HG02798 (cell line): ENCODE data around the gene FKBP9.

Experiments used
- ATAC-seq: cut with Tn5 transposase; IDR thresholded peaks from one replicate; pipeline ENCODE4 v1.9.1; 2021; ENCODE audit warnings: mild to moderate bottlenecking; ENCODE audit not compliant: unreplicated experiment, poor library complexity

Gene FKBP9

DNA sequence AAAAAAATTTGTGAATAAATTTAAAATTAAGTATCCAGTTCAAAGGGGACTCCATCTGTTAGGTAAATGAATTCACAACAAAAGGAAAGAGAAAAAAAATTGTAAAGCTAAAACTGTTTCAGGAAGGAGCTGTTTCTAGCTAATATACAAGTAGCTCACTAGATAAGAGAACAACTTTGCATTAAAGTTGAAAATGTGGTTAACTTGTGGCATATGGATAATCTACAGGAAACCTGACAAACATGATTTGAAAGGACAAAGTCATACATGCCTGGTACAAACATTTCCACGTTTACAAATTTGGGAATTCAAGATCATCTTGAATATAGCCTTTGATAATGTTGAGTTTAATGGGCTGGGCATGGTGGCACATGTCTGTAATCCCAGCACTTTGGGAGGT, 96.5 kb downstream of the FKBP9 start:
- no peak for ATAC-seq

DNA sequence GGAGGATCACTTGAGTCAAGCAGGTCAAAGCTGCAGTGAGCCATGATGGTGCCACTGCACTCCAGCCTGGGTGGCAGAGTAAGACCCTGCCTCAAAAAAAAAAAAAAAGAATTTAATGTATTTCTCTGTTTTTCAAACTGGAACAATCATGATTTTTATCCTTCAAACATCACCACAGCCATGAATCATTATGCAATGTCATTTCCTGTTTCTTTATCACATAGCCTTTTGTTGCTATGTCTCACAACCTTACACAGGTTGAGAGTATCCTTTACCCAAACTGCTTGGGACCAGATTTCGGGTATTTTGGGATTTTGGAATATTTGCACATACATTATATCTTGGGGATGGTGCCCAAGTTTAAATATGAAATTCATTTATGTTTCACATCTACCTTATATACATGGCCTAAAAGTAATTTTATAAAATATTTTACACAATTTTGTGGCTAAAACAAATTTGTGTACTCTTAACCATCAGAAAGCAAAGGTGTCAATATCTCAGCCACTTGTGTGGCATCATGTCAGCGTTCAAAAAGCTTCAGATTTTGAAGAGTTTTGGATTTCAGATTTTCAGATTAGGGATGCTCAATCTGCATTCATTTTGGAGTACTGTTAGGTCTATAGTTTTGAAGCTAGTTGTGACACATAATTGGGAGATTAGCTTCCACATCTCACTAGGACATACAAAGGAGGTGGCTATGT, 97.2 kb downstream of the FKBP9 start:
- ATAC-seq, result no peak

DNA sequence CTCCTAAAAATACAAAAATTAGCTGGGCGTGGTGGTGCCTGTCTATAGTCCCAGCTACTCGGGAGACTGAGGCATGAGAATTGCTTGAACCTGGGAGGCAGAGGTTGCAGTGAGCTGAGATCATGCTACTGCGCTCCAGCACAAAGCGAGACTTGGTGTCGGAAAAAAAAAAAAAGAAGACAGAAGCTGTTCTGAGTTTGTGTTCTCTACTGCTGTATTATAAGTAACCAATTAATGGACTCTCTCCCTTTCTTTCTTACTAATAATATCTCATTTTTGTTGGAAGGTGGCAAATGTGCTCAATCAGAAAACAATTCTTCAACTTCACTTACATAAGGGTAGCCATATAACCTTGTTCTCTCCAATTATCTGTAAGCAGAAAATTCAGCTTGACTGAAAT, 97.9 kb downstream of the FKBP9 start:
- no peak for ATAC-seq
